ENCODE data around the gene SIRPB1.

Gene SIRPB1

DNA sequence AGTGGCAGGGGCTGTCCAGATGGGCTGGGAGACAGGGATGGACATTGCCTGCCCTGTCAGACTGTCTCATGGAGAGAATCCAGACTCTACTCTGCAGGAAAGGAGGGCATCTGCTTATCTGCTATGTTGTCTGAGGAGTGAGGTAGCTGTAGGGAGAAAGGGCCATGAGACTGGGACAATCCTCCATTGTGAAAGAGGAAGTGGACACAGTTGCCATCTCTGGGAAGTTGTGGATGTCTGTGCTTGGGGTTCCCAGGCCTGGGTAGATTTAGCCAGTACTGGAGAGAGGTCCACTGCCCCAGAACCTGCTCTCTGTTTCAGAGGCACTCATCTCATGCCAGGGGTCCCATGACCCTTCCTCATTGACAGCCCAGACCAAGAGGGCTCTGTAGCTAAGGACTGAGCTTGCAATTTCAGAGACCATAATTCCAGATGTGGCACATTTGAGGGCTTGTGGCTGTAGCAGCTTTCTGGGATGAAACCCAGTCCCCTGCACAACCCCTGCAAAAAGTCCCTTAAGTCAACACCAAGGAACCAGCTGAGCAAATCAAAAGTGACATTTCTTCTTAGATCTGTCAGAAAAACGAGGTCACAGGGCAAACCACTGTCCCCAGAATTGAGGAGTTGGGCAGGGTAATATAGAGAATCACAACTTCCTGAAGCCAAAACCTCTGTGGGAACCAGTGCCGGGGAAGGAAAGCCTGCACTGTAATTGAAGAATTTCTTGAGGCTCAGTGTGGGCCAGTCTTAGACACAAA, 41.9 kb upstream of the SIRPB1 start:
- no peak for DNase-seq (ENCODE audit: low read depth)
- no peak overlapping the region for H3K4me3 ChIP-seq (ENCODE audit: low read length)
- TF ChIP-seq CTCF (conservative IDR thresholded peaks at IDR 0.05; ENCODE audit: low read length), result no peak

- no peak overlapping the region for H3K4me3 ChIP-seq (ENCODE audit: low read length)
- DNase-seq (ENCODE audit: low read depth), result no peak
- TF ChIP-seq CTCF (conservative IDR thresholded peaks at IDR 0.05; ENCODE audit: low read length), result no peak
These were observed 40.4 kb upstream of the SIRPB1 start for GRCh38 chr20:1660246-1660645.

- TF ChIP-seq CTCF (conservative IDR thresholded peaks at IDR 0.05; ENCODE audit: low read length), result no peak
- no peak for DNase-seq (ENCODE audit: low read depth)
- no peak within 1 kb of the TSS for H3K4me3 ChIP-seq (ENCODE audit: low read length)
These were observed 37.9 kb upstream of the SIRPB1 start, which contains the start of gene SIRPG for GRCh38 chr20:1657556-1658334. SIRPG (minus strand) TSS chr20:1657779; CDS start chr20:1657714, 65 bp downstream.

DNA sequence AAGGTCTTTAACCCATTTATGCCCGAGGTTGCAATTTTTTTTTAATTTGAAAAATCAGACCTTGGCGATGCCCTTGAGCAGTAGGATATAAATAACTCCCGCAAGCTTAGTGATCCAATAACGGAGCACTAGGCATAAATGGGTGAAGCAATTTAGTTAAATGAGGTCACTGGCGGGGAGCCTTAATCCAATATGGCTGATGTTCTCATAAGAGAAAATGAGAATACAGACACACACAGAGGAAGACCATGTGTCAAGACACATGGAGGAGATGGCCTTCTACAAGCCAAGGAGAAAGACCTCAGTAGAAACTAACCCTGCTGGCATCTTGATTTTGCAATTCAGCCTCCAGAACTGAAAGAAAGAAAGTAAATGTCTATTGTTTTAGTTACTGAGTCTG, 37.0 kb upstream of the SIRPB1 start:
- no peak overlapping the region for H3K4me3 ChIP-seq (ENCODE audit: low read length)
- DNase-seq (ENCODE audit: low read depth), result no peak
- TF ChIP-seq CTCF (conservative IDR thresholded peaks at IDR 0.05; ENCODE audit: low read length), result no peak

DNA sequence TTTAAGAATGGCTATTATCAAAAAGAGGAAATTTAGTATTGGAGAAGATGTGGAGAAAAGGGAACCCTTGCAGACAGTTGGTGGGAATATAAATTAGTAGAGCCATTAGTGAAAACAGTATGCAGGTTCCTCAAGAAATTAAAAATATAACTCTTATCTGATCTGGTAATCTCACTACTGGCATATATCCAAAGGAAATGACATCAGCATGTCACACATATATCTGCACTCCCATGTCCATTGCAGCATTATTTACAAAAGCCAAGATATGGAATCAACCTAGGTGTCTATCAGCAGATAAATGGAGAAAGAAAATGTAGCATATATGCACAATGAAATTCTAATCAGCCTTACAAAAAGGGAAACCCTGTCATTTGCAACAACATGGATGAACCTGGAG, 35.2 kb upstream of the SIRPB1 start:
- TF ChIP-seq CTCF (conservative IDR thresholded peaks at IDR 0.05; ENCODE audit: low read length), result no peak
- H3K4me3 ChIP-seq (ENCODE audit: low read length), result no peak overlapping the region
- no peak for DNase-seq (ENCODE audit: low read depth)

DNA sequence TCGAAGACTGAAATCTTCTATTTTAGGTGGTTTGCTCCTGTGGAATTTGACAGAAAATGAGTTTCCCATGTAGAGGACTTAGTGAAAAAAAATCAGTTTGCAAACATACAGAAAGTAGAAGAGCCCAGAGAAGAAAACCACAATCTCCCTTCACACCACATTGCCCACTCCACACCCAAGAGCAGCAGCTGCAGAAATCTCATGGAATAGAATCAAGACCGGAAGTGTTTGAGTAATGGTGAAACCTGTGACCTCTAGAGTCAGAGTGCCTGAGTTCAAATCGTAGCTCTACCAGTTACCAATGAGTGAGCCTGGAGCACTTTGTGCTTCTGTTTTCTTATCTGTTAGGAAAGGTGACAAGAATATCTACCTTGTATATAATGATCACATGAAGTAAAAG, 33.2 kb upstream of the SIRPB1 start:
- no peak for TF ChIP-seq CTCF (conservative IDR thresholded peaks at IDR 0.05; ENCODE audit: low read length)
- DNase-seq (ENCODE audit: low read depth), result no peak
- no peak overlapping the region for H3K4me3 ChIP-seq (ENCODE audit: low read length)

GRCh38 chr20:1652104-1652503, 32.3 kb upstream of the SIRPB1 start:
- no peak overlapping the region for H3K4me3 ChIP-seq (ENCODE audit: low read length)
- TF ChIP-seq CTCF (conservative IDR thresholded peaks at IDR 0.05; ENCODE audit: low read length), result no peak
- no peak for DNase-seq (ENCODE audit: low read depth)
